Colonic mucosa (tissue), 4 donors: ENCODE data around the gene MT3. TPM values are rescaled to one million over a fixed set of nuclear protein-coding genes. Genes with fewer than 3 reads are reported as not detected.
A peak's percentile ranks its signal among the peaks of the same experiment; 100 is the strongest.

Experiments
- DNase-seq: peaks from one replicate; pipeline ENCODE4 v3.0.0-alpha.2; 2020
- H3K27ac ChIP-seq: fragments of 200-600 bp; one replicate; pipeline ENCODE4 v1.8.0; 2021
- H3K27me3 ChIP-seq: fragments of 200-600 bp; one replicate; pipeline ENCODE4 v1.8.0; 2021
- H3K36me3 ChIP-seq: fragments of 200-600 bp; one replicate; pipeline ENCODE4 v1.8.0; 2021
- H3K4me1 ChIP-seq: fragments of 200-600 bp; one replicate; pipeline ENCODE4 v1.8.0; 2021; ENCODE audit warnings: mild to moderate bottlenecking
- H3K4me3 ChIP-seq: fragments of 200-600 bp; one replicate; pipeline ENCODE4 v1.8.0; 2021
- H3K9ac ChIP-seq, 2 donors: one replicate each; pipeline ENCODE4 v1.7.0; 2013; ENCODE audit warnings: control low read depth in 2 of 2, low read depth in 2 of 2, low read length in 2 of 2
- H3K9me3 ChIP-seq: fragments of 200-600 bp; one replicate; pipeline ENCODE4 v1.8.0; 2021
- CTCF ChIP-seq: fragments of 200-600 bp; IDR thresholded peaks from one replicate; pipeline ENCODE4 v1.8.0; 2022; ENCODE audit warnings: antibody characterized with exemption, mild to moderate bottlenecking
- intact Hi-C: fragments of 100-400 bp; cut with DNase I; formaldehyde crosslinking; loops from one replicate; pipeline ENCODE4 v1.14.1; 2022
- total RNA-seq, 2 donors: library from RNA; stranded (reverse); fragmentation: NEBNext Ultra II Directional in 1 of 2; extraction: Animal tissue kit (Norgen Biotek cat#: 25700) in 1 of 2; gene quantifications; one replicate each; pipeline ENCODE4 v1.2.1, GENCODE V29; 2021
- donor health status: healthy.
- donor health status: DM: no; HTN: no; CAD: no.
- donor health status: DM: no; HTN: no; CAD: no.

MT3 gene
- total RNA-seq, 2 donors from 2014 or later = 3.6 to 4.0 TPM

DNA sequence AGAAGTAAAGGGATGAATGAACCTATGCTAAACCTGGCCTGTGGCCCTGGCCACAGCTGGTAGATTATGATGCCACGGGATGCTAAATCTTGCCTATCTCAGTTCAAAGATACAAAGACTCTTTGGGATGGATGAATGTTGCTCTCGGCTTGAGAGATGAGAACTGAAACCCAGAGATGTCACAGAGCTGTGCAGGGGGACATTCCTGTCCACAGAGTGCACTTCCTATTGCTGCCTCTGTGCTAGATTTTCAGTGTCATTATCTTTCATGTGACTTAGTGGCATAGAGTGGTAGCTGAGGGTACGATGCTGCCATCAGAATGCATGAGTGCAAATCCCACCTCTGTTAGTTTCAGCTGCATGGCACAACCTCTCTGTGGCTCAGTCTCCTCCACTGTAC lies 40.8 kb downstream of the MT3 start:
- H3K27me3 ChIP-seq = peaks cover 6% of the 10 kb centered on the region
- TF ChIP-seq CTCF = no peak
- no peak for DNase-seq
- no peaks in the 10 kb centered on the region for H3K36me3 ChIP-seq
- intact Hi-C loops = no loop called here
- no peak overlapping the region for H3K9ac ChIP-seq
- H3K4me1 ChIP-seq = no peaks in the 10 kb centered on the region
- no peak overlapping the region for H3K27ac ChIP-seq
- no peaks in the 10 kb centered on the region for H3K9me3 ChIP-seq
- H3K4me3 ChIP-seq = no peak overlapping the region

- H3K4me3 ChIP-seq = no peak overlapping the region
- intact Hi-C loops = no loop called here
- H3K27me3 ChIP-seq = peaks cover 8% of the 10 kb centered on the region
- no peak for TF ChIP-seq CTCF
- no peaks in the 10 kb centered on the region for H3K9me3 ChIP-seq
- no peaks in the 10 kb centered on the region for H3K4me1 ChIP-seq
- H3K36me3 ChIP-seq = no peaks in the 10 kb centered on the region
- DNase-seq = no peak
- H3K9ac ChIP-seq = no peak overlapping the region
- H3K27ac ChIP-seq = no peak overlapping the region
Observed at GRCh38 chr16:56631197-56631596, 41.9 kb downstream of the MT3 start.

DNA sequence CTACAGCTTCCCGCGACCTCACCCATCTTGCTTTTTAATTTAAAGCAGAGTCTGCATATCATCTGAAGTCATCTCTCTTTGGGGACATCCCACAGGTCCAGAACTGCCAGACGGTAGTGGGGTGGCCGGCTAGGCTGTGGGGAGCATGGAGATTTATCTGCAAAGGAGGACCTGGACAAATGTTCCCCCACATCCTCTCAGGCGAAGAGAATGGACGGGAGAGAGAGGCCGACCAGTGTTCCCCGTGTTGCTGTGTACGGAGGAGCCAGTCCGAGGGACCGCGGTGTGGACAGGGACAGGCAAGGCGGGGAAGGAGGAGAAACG lies 42.5 kb downstream of the MT3 start:
- Histone ChIP-seq H3K36me3 (no peaks in the 10 kb centered on the region), H3K9me3 (no peaks in the 10 kb centered on the region), H3K4me3 (peak overlapping the region; percentile 50), H3K27ac (no peak overlapping the region), H3K4me1 (no peaks in the 10 kb centered on the region), H3K9ac (peak overlapping the region; percentile 56 to 91), H3K27me3 (peaks cover 8% of the 10 kb centered on the region)
- intact Hi-C loops = no loop called here
- TF ChIP-seq CTCF = no peak
- no peak for DNase-seq

DNA sequence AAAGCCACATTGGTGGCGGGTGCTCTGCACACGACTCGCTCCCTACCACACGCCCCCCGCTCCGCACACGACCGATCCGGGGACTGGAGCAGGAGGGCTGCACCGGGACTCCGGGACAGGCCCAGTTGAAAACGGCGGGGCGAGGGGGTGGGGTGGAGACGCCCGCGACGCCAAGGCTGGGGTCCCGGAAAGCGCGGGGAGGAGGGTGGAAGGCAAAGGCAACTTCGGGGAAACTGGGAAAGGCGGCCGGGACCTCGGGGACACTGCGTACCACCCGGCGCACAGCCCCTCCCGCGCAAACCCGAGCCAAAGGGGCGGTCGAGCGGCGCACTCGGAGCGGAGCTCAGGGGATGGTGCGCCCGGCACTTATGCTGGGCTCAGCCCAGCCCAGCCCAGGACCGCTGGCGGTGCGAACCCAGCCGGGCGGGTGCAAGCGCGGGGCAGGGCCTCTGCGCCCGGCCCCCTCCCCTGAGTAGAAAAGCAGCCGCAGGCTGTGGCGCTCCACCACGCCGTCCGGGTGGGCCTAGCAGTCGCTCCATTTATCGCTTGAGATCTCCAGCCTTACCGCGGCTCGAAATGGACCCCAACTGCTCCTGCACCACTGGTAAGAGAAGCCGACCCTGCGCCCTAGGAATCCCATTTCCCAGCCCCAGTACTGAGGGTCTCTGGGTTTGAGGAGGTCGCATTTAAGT lies 43.0 kb downstream of the MT3 start, which contains the start of gene MT1M:
Gene MT1M (plus strand): TSS at position 504 of the 692 bp plus-strand sequence. CDS start 73 bp downstream, at position 577.
- peak within 1 kb of the TSS; percentile 9 for H3K27ac ChIP-seq
- H3K36me3 ChIP-seq = no peaks in the 10 kb centered on the region
- no peaks in the 10 kb centered on the region for H3K4me1 ChIP-seq
- H3K4me3 ChIP-seq = peak within 1 kb of the TSS; percentile 50
- DNase-seq = no peak
- H3K9me3 ChIP-seq = no peaks in the 10 kb centered on the region
- TF ChIP-seq CTCF = no peak
- peak within 1 kb of the TSS; percentile 63 to 91 for H3K9ac ChIP-seq
- intact Hi-C loops = no loop called here
- peaks cover 11% of the 10 kb centered on the region for H3K27me3 ChIP-seq

DNA sequence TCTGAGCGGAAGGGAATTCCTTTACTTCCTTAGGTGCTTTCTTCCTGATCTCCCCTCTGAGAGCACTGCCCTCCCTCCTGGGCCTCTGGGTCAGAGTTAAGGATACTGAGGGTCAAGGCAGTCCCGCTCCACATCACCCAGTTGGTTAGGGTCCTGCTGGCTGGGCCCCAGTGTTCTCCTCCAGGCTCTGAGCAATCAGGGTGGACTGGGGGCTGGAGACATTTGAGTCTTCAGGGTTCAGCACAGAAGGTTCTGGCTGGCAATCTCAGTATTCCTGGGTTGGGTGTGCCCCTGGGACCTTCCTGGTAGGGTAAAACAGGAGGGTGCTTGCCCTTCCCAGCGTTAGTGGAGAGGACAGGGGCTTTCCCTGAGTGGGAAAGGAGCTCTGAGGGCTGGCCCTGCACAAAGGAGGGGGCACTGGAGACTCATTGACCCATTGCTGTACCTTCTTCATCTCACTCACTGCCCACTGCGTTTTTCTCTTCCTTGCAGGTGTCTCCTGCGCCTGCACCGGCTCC lies 43.6 kb downstream of the MT3 start:
- Histone ChIP-seq H3K9ac (peak overlapping the region; percentile 63 to 91), H3K36me3 (no peaks in the 10 kb centered on the region)
- intact Hi-C loops = no loop called here

More for the DNA sequence above, 43.6 kb downstream of the MT3 start:
- Histone ChIP-seq H3K27me3 (peaks cover 12% of the 10 kb centered on the region), H3K27ac (peak overlapping the region; percentile 9), H3K9me3 (no peaks in the 10 kb centered on the region), H3K4me3 (peak overlapping the region; percentile 50), H3K4me1 (no peaks in the 10 kb centered on the region)
- no peak for TF ChIP-seq CTCF
- DNase-seq = no peak
